Endodermal cell (in vitro differentiated cells): ENCODE measurements around the gene SH3PXD2B. TPM values are rescaled to one million over a fixed set of nuclear protein-coding genes. Genes with fewer than 3 reads are reported as not detected.

Experiments used
- DNase-seq: peaks from one replicate; pipeline ENCODE4 v3.0.0-alpha.2; 2017
- H3K27ac ChIP-seq: 2 replicates; pipeline ENCODE4 v1.5.1; 2013; ENCODE audit warnings: mild to moderate bottlenecking, low read depth, low read length, moderate library complexity
- H3K27me3 ChIP-seq: 2 replicates; pipeline ENCODE4 v1.6.1; 2013; ENCODE audit warnings: mild to moderate bottlenecking, low read length, moderate library complexity; ENCODE audit not compliant: insufficient read depth, control insufficient read depth, poor library complexity, severe bottlenecking
- H3K36me3 ChIP-seq: 2 replicates; pipeline ENCODE4 v1.7.0; 2013; ENCODE audit warnings: mild to moderate bottlenecking, low read length, moderate library complexity; ENCODE audit not compliant: control insufficient read depth, insufficient read depth
- H3K4me1 ChIP-seq: one replicate; pipeline ENCODE4 v1.7.0; 2013; ENCODE audit warnings: low read length; ENCODE audit not compliant: control insufficient read depth, insufficient read depth
- H3K4me3 ChIP-seq: 2 replicates; pipeline ENCODE4 v1.5.1; 2013; ENCODE audit warnings: mild to moderate bottlenecking, low read length, moderate library complexity
- H3K9ac ChIP-seq: 2 replicates; pipeline ENCODE4 v1.6.1; 2013; ENCODE audit warnings: mild to moderate bottlenecking, low read length, moderate library complexity; ENCODE audit not compliant: poor library complexity, severe bottlenecking; ENCODE audit errors: extremely low read depth
- H3K9me3 ChIP-seq: 2 replicates; pipeline ENCODE4 v1.6.1; 2013; ENCODE audit warnings: mild to moderate bottlenecking, low read length, moderate library complexity; ENCODE audit not compliant: control insufficient read depth
- H3K27ac Mint-ChIP-seq: 2 replicates; pipeline ENCODE4 v1.8.0; 2020; ENCODE audit warnings: mixed read lengths
- H3K27me3 Mint-ChIP-seq: 2 replicates; pipeline ENCODE4 v1.8.0; 2021; ENCODE audit warnings: mild to moderate bottlenecking, mixed read lengths; ENCODE audit not compliant: insufficient read depth
- H3K36me3 Mint-ChIP-seq: 2 replicates; pipeline ENCODE4 v1.8.0; 2020; ENCODE audit warnings: low read depth, mixed read lengths
- H3K4me1 Mint-ChIP-seq: 2 replicates; pipeline ENCODE4 v1.8.0; 2020; ENCODE audit warnings: mixed read lengths
- H3K4me3 Mint-ChIP-seq: 2 replicates; pipeline ENCODE4 v1.8.0; 2020; ENCODE audit warnings: mild to moderate bottlenecking, moderate library complexity, mixed read lengths
- H3K9me3 Mint-ChIP-seq: 2 replicates; pipeline ENCODE4 v1.8.0; 2020; ENCODE audit warnings: mild to moderate bottlenecking, mixed read lengths
- CTCF ChIP-seq: fragments of 200-600 bp; sonication (generic); conservative IDR thresholded peaks from 2 replicates; pipeline ENCODE4 v1.5.0; 2021; ENCODE audit warnings: antibody characterized with exemption, mild to moderate bottlenecking
- WGBS, 2 experiments: methylation state at CpG; one replicate each; pipeline versions ENCODE4 v1.1.5 to v1.1.7; 2013; ENCODE audit warnings: missing lambda C conversion rate in 2 of 2, mixed read lengths in 1 of 2; ENCODE audit not compliant: insufficient coverage in 1 of 2, insufficient read length in 1 of 2; 5-methylcytosine and 5-hydroxymethylcytosine counted together
- total RNA-seq, 2 donors: library from RNA; stranded (reverse); fragmentation: NEBNext Ultra II Directional in 1 of 2; extraction: Animal tissue kit (Norgen Biotek cat#: 25700) in 1 of 2; gene quantifications; 2 replicates in 1 of 2; 3 replicates in 1 of 2; pipeline ENCODE4 v1.2.1, GENCODE V29; 2021

SH3PXD2B gene
- total RNA-seq, 2 donors from 2014 or later = 62.2 to 74.9 TPM

DNA sequence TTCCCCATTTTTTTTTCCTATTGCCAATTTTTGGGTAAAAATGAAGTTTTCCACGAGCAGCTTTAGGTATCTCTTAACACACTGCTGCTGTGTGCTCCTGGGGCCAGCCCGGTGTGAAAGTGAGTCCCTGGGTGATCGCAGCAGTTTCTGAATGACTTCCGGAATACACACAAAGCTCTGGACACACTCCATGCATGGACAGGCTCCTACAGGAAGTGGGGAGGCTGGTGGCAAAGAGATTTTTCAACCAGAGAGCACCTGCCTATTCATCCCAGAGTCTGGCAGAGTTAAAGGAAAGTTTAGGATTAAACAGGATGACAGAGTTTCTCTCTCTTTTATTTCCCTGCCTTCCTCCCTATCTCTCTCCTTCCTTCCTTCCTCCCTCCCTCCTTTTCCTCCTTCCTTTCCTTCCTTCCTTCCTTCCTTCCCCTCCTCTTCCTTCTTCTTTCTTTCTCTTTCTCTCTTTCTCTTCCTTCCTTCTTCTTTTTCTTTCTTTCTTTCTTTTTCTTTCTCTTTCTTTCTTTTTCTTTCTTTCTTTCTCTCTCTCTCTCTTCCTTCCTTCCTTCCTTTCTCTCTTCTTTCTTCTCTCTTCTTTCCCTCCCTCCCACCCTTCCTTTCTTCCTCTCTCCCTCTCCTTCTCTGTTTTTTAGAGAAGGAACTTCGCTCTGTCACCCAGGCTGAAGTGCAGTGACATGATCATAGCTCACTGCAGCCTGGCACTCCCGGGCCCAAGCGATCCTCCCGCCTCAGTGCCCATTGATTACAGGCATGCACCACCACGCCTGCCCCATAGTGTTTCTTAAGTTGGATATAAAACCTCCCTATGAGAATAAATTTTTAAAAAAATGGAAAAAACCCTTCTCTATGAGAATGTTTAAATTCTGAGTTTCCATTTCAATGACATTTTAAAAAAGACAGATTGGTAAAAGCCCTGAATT is 132.0 kb downstream of the SH3PXD2B start:
- peaks cover 22% of the 10 kb centered on the region for H3K27me3 ChIP-seq
- no peaks in the 10 kb centered on the region for H3K4me1 ChIP-seq
- no peaks in the 10 kb centered on the region for H3K9me3 ChIP-seq
- DNase-seq = peak; percentile 18
- Mint-ChIP-seq H3K36me3 (no peaks in the 10 kb centered on the region), H3K27me3 (peaks cover 46% of the 10 kb centered on the region), H3K4me1 (peaks cover 7% of the 10 kb centered on the region), H3K9me3 (no peaks in the 10 kb centered on the region), H3K27ac (no peak overlapping the region), H3K4me3 (no peak overlapping the region)
- TF ChIP-seq CTCF = no peak
- no peak overlapping the region for H3K9ac ChIP-seq
- 82 to 92% methylated on average over 4 to 9 of the region's 9 CpGs for WGBS, 2 experiments
- H3K27ac ChIP-seq = no peak overlapping the region
- no peaks in the 10 kb centered on the region for H3K36me3 ChIP-seq
- H3K4me3 ChIP-seq = no peak overlapping the region

GRCh38 chr5:172321593-172321992 is 132.7 kb downstream of the SH3PXD2B start:
- H3K27ac Mint-ChIP-seq = no peak overlapping the region
- no peaks in the 10 kb centered on the region for H3K36me3 Mint-ChIP-seq
- peaks cover 46% of the 10 kb centered on the region for H3K27me3 Mint-ChIP-seq
- no peak overlapping the region for H3K4me3 Mint-ChIP-seq
- no peaks in the 10 kb centered on the region for H3K4me1 ChIP-seq
- H3K27me3 ChIP-seq = peaks cover 22% of the 10 kb centered on the region
- no peaks in the 10 kb centered on the region for H3K9me3 ChIP-seq
- H3K36me3 ChIP-seq = no peaks in the 10 kb centered on the region
- no peaks in the 10 kb centered on the region for H3K9me3 Mint-ChIP-seq
- H3K4me1 Mint-ChIP-seq = peaks cover 7% of the 10 kb centered on the region
- peak; percentile 31 for DNase-seq
- H3K9ac ChIP-seq = no peak overlapping the region
- H3K4me3 ChIP-seq = no peak overlapping the region
- no peak for TF ChIP-seq CTCF
- H3K27ac ChIP-seq = no peak overlapping the region

- Mint-ChIP-seq H3K4me1 (peaks cover 12% of the 10 kb centered on the region), H3K9me3 (no peaks in the 10 kb centered on the region), H3K27me3 (peaks cover 47% of the 10 kb centered on the region), H3K36me3 (no peaks in the 10 kb centered on the region), H3K4me3 (no peak overlapping the region), H3K27ac (no peak overlapping the region)
- no peak overlapping the region for H3K9ac ChIP-seq
- no peaks in the 10 kb centered on the region for H3K9me3 ChIP-seq
- no peak overlapping the region for H3K4me3 ChIP-seq
- H3K4me1 ChIP-seq = peaks cover 4% of the 10 kb centered on the region
- WGBS, 2 experiments = 87 to 90% methylated on average over 3 to 4 of the region's 4 CpGs
- DNase-seq = peak; percentile 12
- H3K27ac ChIP-seq = no peak overlapping the region
- H3K27me3 ChIP-seq = peaks cover 22% of the 10 kb centered on the region
- no peak for TF ChIP-seq CTCF
- no peaks in the 10 kb centered on the region for H3K36me3 ChIP-seq
Measured at GRCh38 chr5:172319708-172320441, 134.4 kb downstream of the SH3PXD2B start.
